Measurements from ENCODE around the gene SUSD4.

SUSD4 gene

GRCh38 chr1:223228931-223229528, 134.9 kb downstream of the SUSD4 start:
- no peak for DNase-seq (ENCODE audit: low read depth)
- in situ Hi-C loops (cut with HindIII; ENCODE audit: low sequenced_read_pairs): no loop called here
- TF ChIP-seq CTCF (IDR thresholded peaks at IDR 0.05; ENCODE audit: low read depth, low read length, missing control alignments): no peak
- no peak overlapping the region for H3K4me3 ChIP-seq (ENCODE audit: low read depth, low read length)

GRCh38 chr1:223228201-223228600, 135.8 kb downstream of the SUSD4 start:
- in situ Hi-C loops (cut with HindIII; ENCODE audit: low sequenced_read_pairs): no loop called here

GRCh38 chr1:223227486-223228196, 136.3 kb downstream of the SUSD4 start:
- DNase-seq (ENCODE audit: low read depth): no peak
- TF ChIP-seq CTCF (IDR thresholded peaks at IDR 0.05; ENCODE audit: low read depth, low read length, missing control alignments): no peak
- in situ Hi-C loops (cut with HindIII; ENCODE audit: low sequenced_read_pairs): no loop called here
- no peak overlapping the region for H3K4me3 ChIP-seq (ENCODE audit: low read depth, low read length)

More at GRCh38 chr1:223228201-223228600, 135.8 kb downstream of the SUSD4 start:
- no peak for TF ChIP-seq CTCF (IDR thresholded peaks at IDR 0.05; ENCODE audit: low read depth, low read length, missing control alignments)
- DNase-seq (ENCODE audit: low read depth): no peak
- no peak overlapping the region for H3K4me3 ChIP-seq (ENCODE audit: low read depth, low read length)

GRCh38 chr1:223227031-223227430, 136.9 kb downstream of the SUSD4 start:
- no peak for TF ChIP-seq CTCF (IDR thresholded peaks at IDR 0.05; ENCODE audit: low read depth, low read length, missing control alignments)
- in situ Hi-C loops (cut with HindIII; ENCODE audit: low sequenced_read_pairs): no loop called here
- H3K4me3 ChIP-seq (ENCODE audit: low read depth, low read length): no peak overlapping the region
- DNase-seq (ENCODE audit: low read depth): no peak

GRCh38 chr1:223226271-223226670, 137.7 kb downstream of the SUSD4 start:
- no peak overlapping the region for H3K4me3 ChIP-seq (ENCODE audit: low read depth, low read length)
- no peak for TF ChIP-seq CTCF (IDR thresholded peaks at IDR 0.05; ENCODE audit: low read depth, low read length, missing control alignments)
- no peak for DNase-seq (ENCODE audit: low read depth)
- in situ Hi-C loops (cut with HindIII; ENCODE audit: low sequenced_read_pairs): no loop called here

GRCh38 chr1:223225481-223225880, 138.5 kb downstream of the SUSD4 start:
- DNase-seq (ENCODE audit: low read depth): no peak

More at GRCh38 chr1:223225481-223225880, 138.5 kb downstream of the SUSD4 start:
- TF ChIP-seq CTCF (IDR thresholded peaks at IDR 0.05; ENCODE audit: low read depth, low read length, missing control alignments): no peak
- in situ Hi-C loops (cut with HindIII; ENCODE audit: low sequenced_read_pairs): no loop called here
- no peak overlapping the region for H3K4me3 ChIP-seq (ENCODE audit: low read depth, low read length)

All from astrocyte of the cerebellum (primary cell).